ENCODE data around the gene CD28. TPM values are rescaled to one million over a fixed set of nuclear protein-coding genes. Genes with fewer than 3 reads are reported as not detected.

The CD28 gene
- total RNA-seq, 2 donors from 2014 or later: not detected

DNA sequence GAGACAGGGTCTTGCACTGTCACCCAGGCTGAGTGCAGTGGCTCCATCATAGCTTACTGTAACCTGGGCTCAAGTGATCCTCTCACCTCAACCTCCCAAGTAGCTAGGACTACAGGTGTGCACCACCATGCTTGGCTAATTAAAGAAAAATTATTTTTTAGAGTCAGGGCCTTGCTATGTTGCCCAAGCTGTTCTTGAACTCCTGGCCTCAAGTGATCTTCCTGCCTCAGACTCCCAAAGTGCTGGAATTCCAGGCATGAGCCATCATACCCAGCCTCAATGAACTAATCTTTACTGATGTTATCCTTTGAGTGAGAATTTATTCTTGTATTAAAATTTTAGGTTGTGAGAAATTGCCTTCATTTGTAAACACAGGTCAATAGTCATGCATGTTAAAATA lies 27.0 kb upstream of the CD28 start:
- H3K4me1 Mint-ChIP-seq: peaks cover 5% of the 10 kb centered on the region

DNA sequence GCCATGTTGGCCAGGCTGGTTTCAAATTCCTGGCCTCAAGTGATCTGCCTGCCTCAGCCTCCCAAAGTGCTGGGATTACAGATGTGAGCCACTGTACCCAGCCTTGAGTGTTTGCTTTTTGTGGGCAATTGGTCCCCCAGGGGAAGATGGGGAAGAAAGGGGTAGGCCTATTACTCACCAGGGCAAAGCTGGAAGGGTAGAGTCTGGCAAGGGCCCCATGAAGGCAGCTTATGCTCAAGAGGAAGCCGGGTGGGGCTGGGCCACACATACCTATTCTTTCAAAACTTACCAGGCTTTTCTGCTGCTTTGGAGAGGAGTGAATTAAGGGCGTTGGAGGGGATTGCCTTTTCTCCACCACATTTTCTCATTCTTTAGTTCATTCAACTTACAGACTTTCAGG lies 24.5 kb upstream of the CD28 start:
- Histone ChIP-seq H3K36me3 (ENCODE audit: control insufficient read depth, insufficient read depth, low read length) (no peaks in the 10 kb centered on the region), H3K9ac (ENCODE audit: extremely low read depth, low read length, poor library complexity, severe bottlenecking) (no peak overlapping the region), H3K9me3 (ENCODE audit: control insufficient read depth, low read length) (no peaks in the 10 kb centered on the region), H3K4me1 (ENCODE audit: control insufficient read depth, insufficient read depth, low read length) (no peaks in the 10 kb centered on the region), H3K27ac (ENCODE audit: low read depth, low read length) (no peak overlapping the region), H3K27me3 (ENCODE audit: control insufficient read depth, insufficient read depth, low read length, poor library complexity, severe bottlenecking) (no peaks in the 10 kb centered on the region), H3K4me3 (ENCODE audit: low read length) (no peak overlapping the region)
- Mint-ChIP-seq H3K4me1 (peaks cover 5% of the 10 kb centered on the region), H3K27me3 (ENCODE audit: insufficient read depth) (no peaks in the 10 kb centered on the region), H3K36me3 (ENCODE audit: low read depth) (no peaks in the 10 kb centered on the region), H3K27ac (no peak overlapping the region), H3K9me3 (no peaks in the 10 kb centered on the region), H3K4me3 (no peak overlapping the region)
- TF ChIP-seq, protein P1, sequence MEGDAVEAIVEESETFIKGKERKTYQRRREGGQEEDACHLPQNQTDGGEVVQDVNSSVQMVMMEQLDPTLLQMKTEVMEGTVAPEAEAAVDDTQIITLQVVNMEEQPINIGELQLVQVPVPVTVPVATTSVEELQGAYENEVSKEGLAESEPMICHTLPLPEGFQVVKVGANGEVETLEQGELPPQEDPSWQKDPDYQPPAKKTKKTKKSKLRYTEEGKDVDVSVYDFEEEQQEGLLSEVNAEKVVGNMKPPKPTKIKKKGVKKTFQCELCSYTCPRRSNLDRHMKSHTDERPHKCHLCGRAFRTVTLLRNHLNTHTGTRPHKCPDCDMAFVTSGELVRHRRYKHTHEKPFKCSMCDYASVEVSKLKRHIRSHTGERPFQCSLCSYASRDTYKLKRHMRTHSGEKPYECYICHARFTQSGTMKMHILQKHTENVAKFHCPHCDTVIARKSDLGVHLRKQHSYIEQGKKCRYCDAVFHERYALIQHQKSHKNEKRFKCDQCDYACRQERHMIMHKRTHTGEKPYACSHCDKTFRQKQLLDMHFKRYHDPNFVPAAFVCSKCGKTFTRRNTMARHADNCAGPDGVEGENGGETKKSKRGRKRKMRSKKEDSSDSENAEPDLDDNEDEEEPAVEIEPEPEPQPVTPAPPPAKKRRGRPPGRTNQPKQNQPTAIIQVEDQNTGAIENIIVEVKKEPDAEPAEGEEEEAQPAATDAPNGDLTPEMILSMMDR (conservative IDR thresholded peaks at IDR 0.05): no peak
- DNase-seq: no peak
- WGBS, 2 experiments (ENCODE audit: insufficient coverage in 1 of 2, insufficient read length in 1 of 2): no CpG with 5 or more reads among the region's 2 CpGs

More for the DNA sequence above, 27.0 kb upstream of the CD28 start:
- Histone ChIP-seq H3K36me3 (ENCODE audit: control insufficient read depth, insufficient read depth, low read length) (no peaks in the 10 kb centered on the region), H3K4me1 (ENCODE audit: control insufficient read depth, insufficient read depth, low read length) (no peaks in the 10 kb centered on the region), H3K27ac (ENCODE audit: low read depth, low read length) (no peak overlapping the region), H3K9ac (ENCODE audit: extremely low read depth, low read length, poor library complexity, severe bottlenecking) (no peak overlapping the region), H3K27me3 (ENCODE audit: control insufficient read depth, insufficient read depth, low read length, poor library complexity, severe bottlenecking) (no peaks in the 10 kb centered on the region), H3K4me3 (ENCODE audit: low read length) (no peak overlapping the region), H3K9me3 (ENCODE audit: control insufficient read depth, low read length) (no peaks in the 10 kb centered on the region)
- Mint-ChIP-seq H3K9me3 (no peaks in the 10 kb centered on the region), H3K36me3 (ENCODE audit: low read depth) (no peaks in the 10 kb centered on the region), H3K4me3 (no peak overlapping the region), H3K27ac (no peak overlapping the region), H3K27me3 (ENCODE audit: insufficient read depth) (no peaks in the 10 kb centered on the region)
- TF ChIP-seq, protein P1 (conservative IDR thresholded peaks at IDR 0.05): no peak
- DNase-seq: no peak

DNA sequence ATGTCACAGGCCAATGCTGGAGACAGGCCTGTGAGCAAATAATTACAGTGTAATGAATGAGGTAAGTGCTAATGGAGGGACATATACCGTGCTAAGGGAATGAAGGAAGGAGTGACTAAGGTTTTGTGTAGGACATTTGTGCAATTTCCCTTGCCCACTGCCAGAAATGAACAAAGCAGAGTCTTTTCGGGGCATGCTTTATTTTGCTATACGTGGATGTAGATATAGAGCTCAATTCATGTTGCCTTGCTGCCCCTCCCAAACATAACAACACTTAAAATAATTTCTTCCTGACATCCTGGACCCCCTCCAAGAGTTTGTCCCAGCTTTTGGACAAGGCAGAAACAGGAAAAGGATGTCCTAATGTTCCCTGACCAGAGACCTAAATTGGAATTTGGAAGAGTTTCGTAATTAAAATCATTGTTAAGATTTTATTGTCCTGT lies 23.7 kb upstream of the CD28 start:
- Mint-ChIP-seq H3K36me3 (ENCODE audit: low read depth) (no peaks in the 10 kb centered on the region), H3K9me3 (no peaks in the 10 kb centered on the region), H3K27me3 (ENCODE audit: insufficient read depth) (no peaks in the 10 kb centered on the region), H3K4me3 (no peak overlapping the region), H3K4me1 (peaks cover 5% of the 10 kb centered on the region), H3K27ac (no peak overlapping the region)
- H3K4me1 ChIP-seq (ENCODE audit: control insufficient read depth, insufficient read depth, low read length): no peaks in the 10 kb centered on the region
- H3K27me3 ChIP-seq (ENCODE audit: control insufficient read depth, insufficient read depth, low read length, poor library complexity, severe bottlenecking): no peaks in the 10 kb centered on the region
- no peak overlapping the region for H3K27ac ChIP-seq (ENCODE audit: low read depth, low read length)
- no peak overlapping the region for H3K4me3 ChIP-seq (ENCODE audit: low read length)
- TF ChIP-seq, protein P1 (conservative IDR thresholded peaks at IDR 0.05): no peak
- no peaks in the 10 kb centered on the region for H3K36me3 ChIP-seq (ENCODE audit: control insufficient read depth, insufficient read depth, low read length)
- no peak for DNase-seq
- H3K9me3 ChIP-seq (ENCODE audit: control insufficient read depth, low read length): no peaks in the 10 kb centered on the region
- H3K9ac ChIP-seq (ENCODE audit: extremely low read depth, low read length, poor library complexity, severe bottlenecking): no peak overlapping the region
- 89 to 91% methylated on average over 1 to 4 of the region's 4 CpGs for WGBS, 2 experiments (ENCODE audit: insufficient coverage in 1 of 2, insufficient read length in 1 of 2)

Measured in endodermal cell (in vitro differentiated cells).